DOHH2 (cell line): ENCODE data around the gene LRRC4C.

Experiments used
- H3F3A ChIP-seq: fragments of 200-600 bp; sonication (generic), shearing (Covaris generic); 2 replicates; pipeline ENCODE4 v1.6.0; 2016; ENCODE audit warnings: antibody characterized with exemption, mild to moderate bottlenecking; ENCODE audit not compliant: control insufficient read depth, insufficient read depth
- H3K27ac ChIP-seq: fragments of 200-600 bp; sonication (generic); 2 replicates; pipeline ENCODE4 v1.5.1; 2014; ENCODE audit warnings: low read depth, mild to moderate bottlenecking, low read length, moderate library complexity
- H3K27me3 ChIP-seq: fragments of 200-600 bp; sonication (generic); 2 replicates; pipeline ENCODE4 v1.6.1; 2014; ENCODE audit warnings: mild to moderate bottlenecking, low read length, mixed read lengths; ENCODE audit not compliant: control insufficient read depth
- H3K36me3 ChIP-seq: fragments of 200-600 bp; sonication (generic); 2 replicates; pipeline ENCODE4 v1.6.1; 2014; ENCODE audit warnings: mild to moderate bottlenecking, low read length, moderate library complexity, mixed read lengths; ENCODE audit not compliant: control insufficient read depth
- H3K4me1 ChIP-seq: fragments of 200-600 bp; sonication (generic); 2 replicates; pipeline ENCODE4 v1.6.1; 2014; ENCODE audit warnings: mild to moderate bottlenecking, low read length, mixed read lengths; ENCODE audit not compliant: control insufficient read depth
- H3K4me2 ChIP-seq: fragments of 200-600 bp; sonication (generic); 2 replicates; pipeline ENCODE4 v1.6.0; 2014; ENCODE audit warnings: mild to moderate bottlenecking, low read length, moderate library complexity
- H3K4me3 ChIP-seq: fragments of 200-600 bp; sonication (generic); 2 replicates; pipeline ENCODE4 v1.5.1; 2014; ENCODE audit warnings: mild to moderate bottlenecking, low read length, mixed read lengths
- H3K79me2 ChIP-seq: fragments of 200-600 bp; sonication (generic); 2 replicates; pipeline ENCODE4 v1.6.1; 2014; ENCODE audit warnings: mild to moderate bottlenecking, low read length, mixed read lengths; ENCODE audit not compliant: control insufficient read depth
- H3K9me2 ChIP-seq: fragments of 200-600 bp; sonication (generic); replicated peaks from 2 replicates; pipeline ENCODE4 v1.6.1; 2014; ENCODE audit warnings: mild to moderate bottlenecking, low read length, mixed read lengths; ENCODE audit not compliant: control insufficient read depth
- H3K9me3 ChIP-seq: fragments of 200-600 bp; sonication (generic); 2 replicates; pipeline ENCODE4 v1.6.1; 2014; ENCODE audit warnings: antibody characterized with exemption, low read length, mixed read lengths; ENCODE audit not compliant: control insufficient read depth, insufficient read depth
- H4K20me1 ChIP-seq: fragments of 200-600 bp; sonication (generic); 2 replicates; pipeline ENCODE4 v1.6.0; 2014; ENCODE audit warnings: low read depth, mild to moderate bottlenecking, antibody characterized with exemption, low read length, moderate library complexity; ENCODE audit not compliant: control insufficient read depth, insufficient read depth
- CTCF ChIP-seq: fragments of 200-600 bp; sonication (generic); IDR thresholded peaks from one replicate; pipeline ENCODE4 v1.5.1; 2014; ENCODE audit warnings: antibody characterized with exemption, mild to moderate bottlenecking, low read depth, low read length; ENCODE audit not compliant: poor library complexity, severe bottlenecking
- EZH2phosphoT487 ChIP-seq: fragments of 200-600 bp; sonication (generic); IDR thresholded peaks from 2 replicates; pipeline ENCODE4 v1.6.1; 2017; ENCODE audit warnings: borderline replicate concordance, mild to moderate bottlenecking, antibody characterized with exemption, low read length, moderate library complexity, mixed read lengths

LRRC4C gene

GRCh38 chr11:40573254-40573891 lies 886.1 kb downstream of the LRRC4C start:
- Histone ChIP-seq H3K9me3 (no peaks in the 10 kb centered on the region), H3K9me2 (no peaks in the 10 kb centered on the region), H3K4me1 (no peaks in the 10 kb centered on the region), H3K79me2 (no peaks in the 10 kb centered on the region), H3K36me3 (no peaks in the 10 kb centered on the region), H4K20me1 (no peaks in the 10 kb centered on the region), H3K4me3 (no peak overlapping the region), H3K4me2 (no peak overlapping the region), H3F3A (no peaks in the 10 kb centered on the region), H3K27me3 (no peaks in the 10 kb centered on the region), H3K27ac (no peak overlapping the region)
- no peak for TF ChIP-seq EZH2phosphoT487
- no peak for TF ChIP-seq CTCF

- no peak for TF ChIP-seq EZH2phosphoT487
- TF ChIP-seq CTCF: no peak
- H3K36me3 ChIP-seq: no peaks in the 10 kb centered on the region
- H3F3A ChIP-seq: no peaks in the 10 kb centered on the region
- H3K4me1 ChIP-seq: no peaks in the 10 kb centered on the region
- no peak overlapping the region for H3K27ac ChIP-seq
- H4K20me1 ChIP-seq: no peaks in the 10 kb centered on the region
- no peaks in the 10 kb centered on the region for H3K9me3 ChIP-seq
- no peak overlapping the region for H3K4me2 ChIP-seq
- H3K9me2 ChIP-seq: no peaks in the 10 kb centered on the region
- H3K27me3 ChIP-seq: no peaks in the 10 kb centered on the region
- no peaks in the 10 kb centered on the region for H3K79me2 ChIP-seq
- no peak overlapping the region for H3K4me3 ChIP-seq
Measured at GRCh38 chr11:40569947-40570531, 889.4 kb downstream of the LRRC4C start.

GRCh38 chr11:40567392-40567791 lies 892.1 kb downstream of the LRRC4C start:
- no peak overlapping the region for H3K4me2 ChIP-seq
- H3F3A ChIP-seq: no peaks in the 10 kb centered on the region
- H3K27me3 ChIP-seq: no peaks in the 10 kb centered on the region
- H3K27ac ChIP-seq: no peak overlapping the region
- H3K36me3 ChIP-seq: no peaks in the 10 kb centered on the region
- no peaks in the 10 kb centered on the region for H4K20me1 ChIP-seq
- H3K4me1 ChIP-seq: no peaks in the 10 kb centered on the region
- no peaks in the 10 kb centered on the region for H3K9me2 ChIP-seq
- no peaks in the 10 kb centered on the region for H3K79me2 ChIP-seq
- TF ChIP-seq EZH2phosphoT487: no peak
- H3K9me3 ChIP-seq: no peaks in the 10 kb centered on the region
- no peak overlapping the region for H3K4me3 ChIP-seq

- H3K27ac ChIP-seq: no peak overlapping the region
- H4K20me1 ChIP-seq: no peaks in the 10 kb centered on the region
- no peak overlapping the region for H3K4me3 ChIP-seq
- no peaks in the 10 kb centered on the region; the same call in none of the 2 replicates for H3K9me3 ChIP-seq
- TF ChIP-seq CTCF: no peak
- TF ChIP-seq EZH2phosphoT487: no peak
- no peak overlapping the region for H3K4me2 ChIP-seq
- no peaks in the 10 kb centered on the region for H3K36me3 ChIP-seq
- H3K79me2 ChIP-seq: no peaks in the 10 kb centered on the region
- no peaks in the 10 kb centered on the region for H3F3A ChIP-seq
- no peaks in the 10 kb centered on the region for H3K9me2 ChIP-seq
- no peaks in the 10 kb centered on the region for H3K27me3 ChIP-seq
- H3K4me1 ChIP-seq: no peaks in the 10 kb centered on the region
Measured at GRCh38 chr11:40544162-40544561, 915.3 kb downstream of the LRRC4C start.
